NCI-H2227 treated with DMSO at 0.1 percent for 48 hours (cell line): ENCODE measurements around the gene ZDHHC14.

Experiments used
- DNase-seq: peaks from one replicate; lab custom pipeline; 2025; lab: John Stamatoyannopoulos, UW

ZDHHC14 gene

DNA sequence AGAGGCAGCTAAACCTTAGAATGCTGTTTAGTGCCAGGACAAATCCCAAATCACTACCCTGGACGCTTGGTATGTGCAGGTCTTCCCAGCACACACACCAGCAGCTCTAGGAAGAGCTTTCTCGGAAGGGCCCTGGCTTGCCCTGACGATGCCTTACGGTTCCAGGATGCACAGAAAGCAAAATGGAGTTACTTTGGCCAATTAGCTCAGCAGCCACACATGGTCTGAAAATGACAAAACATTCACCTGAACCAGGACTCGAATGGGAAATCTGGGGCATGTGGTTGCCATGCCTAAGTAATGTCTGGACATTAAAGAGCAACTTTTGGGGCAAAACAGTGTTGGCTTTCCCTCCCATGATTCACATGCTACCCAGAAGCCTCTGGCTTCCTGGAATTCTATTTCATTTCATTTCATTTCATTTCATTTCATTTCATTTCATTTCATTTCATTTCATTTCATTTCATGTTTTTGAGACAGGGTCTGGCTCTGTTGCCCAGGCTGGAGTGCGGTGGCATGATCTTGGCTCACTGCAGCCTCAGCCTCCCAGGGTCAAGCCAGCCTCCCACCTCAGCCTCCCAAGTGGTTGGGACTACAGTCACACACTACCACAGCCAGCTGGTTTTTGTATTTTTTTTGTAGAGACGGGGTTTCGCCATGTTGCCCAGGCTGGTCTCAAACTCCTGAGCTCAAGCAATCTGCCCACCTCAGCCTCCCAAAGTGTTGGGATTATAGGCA, 153.3 kb downstream of the ZDHHC14 start:
- DNase-seq, result no peak

DNA sequence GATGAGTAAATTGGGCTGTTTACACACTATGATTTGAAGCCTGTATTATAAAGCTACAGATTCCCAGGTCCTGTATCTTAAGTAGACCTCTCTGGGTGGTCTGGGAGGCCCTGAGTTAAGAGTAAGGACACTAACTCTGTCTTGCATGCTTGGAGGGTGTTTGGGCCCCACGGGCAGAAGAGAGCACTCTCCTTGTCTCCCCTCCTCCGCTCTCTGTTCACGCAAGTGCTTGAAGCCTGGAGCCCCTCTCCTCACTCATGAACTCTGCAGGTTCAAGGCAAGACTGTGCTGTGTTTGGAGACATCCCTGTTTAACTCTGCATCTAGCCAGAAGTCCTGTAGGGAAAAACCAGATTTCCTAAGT, 154.0 kb downstream of the ZDHHC14 start:
- DNase-seq, result no peak

DNA sequence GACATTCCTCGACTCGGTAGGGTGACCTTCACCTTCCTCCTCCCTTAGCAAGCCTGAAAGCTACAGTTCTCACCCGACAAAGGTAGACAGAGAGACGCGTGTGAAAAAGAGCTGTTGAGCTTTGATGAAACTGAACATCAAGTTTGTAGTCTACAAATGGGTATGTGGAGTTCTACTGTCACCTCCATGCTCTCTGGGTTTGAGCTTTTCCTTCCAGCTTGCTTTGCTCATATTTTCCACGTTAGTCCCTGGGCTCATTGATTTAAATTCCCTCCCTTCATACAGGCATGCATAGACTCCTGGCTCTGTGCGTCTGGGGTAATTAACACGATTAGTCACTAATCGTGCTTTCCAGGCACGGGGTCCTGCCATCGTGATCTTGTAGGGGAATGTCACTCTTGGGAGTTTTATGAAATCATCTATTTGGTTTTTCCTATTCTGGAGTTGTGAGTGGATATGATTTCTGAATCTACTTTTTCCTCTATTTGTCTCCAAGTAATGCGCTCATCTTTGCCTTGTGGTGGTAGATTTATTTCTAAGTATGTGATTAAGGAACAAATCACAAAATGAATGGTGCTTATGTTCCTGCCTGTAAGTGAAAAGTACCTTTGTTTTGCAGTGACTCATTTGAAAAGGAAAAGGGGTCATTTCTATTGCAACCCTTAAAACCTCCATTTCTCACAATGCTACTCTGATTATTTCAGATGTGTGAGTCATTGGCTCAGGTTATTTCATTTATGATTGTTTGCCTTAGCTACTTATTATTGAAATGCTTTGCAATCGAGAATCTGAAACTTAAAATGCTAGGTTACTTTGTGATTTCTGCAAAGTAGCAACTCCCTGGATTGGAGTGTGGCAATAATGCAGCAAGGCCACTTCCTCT, 154.6 kb downstream of the ZDHHC14 start:
- no peak for DNase-seq

DNA sequence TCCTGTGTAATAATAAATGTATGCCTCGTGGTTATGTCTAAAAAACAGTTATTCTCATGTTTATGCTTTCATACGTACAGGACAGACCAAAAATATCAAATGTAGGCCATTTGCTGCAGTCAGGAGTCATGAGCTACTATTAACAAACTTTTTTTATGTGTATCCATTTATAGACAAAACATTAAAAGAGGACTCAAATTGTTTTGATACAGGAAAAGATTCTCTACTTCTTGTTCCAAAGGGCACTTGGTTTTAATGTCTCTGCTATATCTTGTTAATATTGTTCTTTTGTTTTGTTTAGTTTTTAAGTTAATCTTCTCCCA, 155.2 kb downstream of the ZDHHC14 start:
- DNase-seq, result no peak

DNA sequence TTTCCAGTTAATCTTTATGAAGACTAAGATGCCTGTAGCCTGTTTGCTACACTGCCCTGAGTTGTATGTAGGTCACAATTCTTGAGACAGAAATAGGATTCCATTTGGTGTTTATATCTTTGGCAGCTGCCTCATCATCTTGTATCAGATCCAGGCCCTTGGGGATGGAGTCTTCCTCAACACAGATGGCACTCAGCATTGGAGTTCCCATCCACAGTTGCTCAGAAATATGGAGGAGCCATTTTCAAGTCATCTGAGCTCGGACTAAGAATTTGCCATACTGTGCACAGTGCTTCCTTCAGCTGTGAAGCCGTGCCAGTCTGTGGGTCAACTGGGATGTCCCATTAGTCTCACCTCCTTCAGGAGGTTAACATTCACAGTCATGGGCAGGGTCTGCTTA, 156.6 kb downstream of the ZDHHC14 start:
- no peak for DNase-seq

DNA sequence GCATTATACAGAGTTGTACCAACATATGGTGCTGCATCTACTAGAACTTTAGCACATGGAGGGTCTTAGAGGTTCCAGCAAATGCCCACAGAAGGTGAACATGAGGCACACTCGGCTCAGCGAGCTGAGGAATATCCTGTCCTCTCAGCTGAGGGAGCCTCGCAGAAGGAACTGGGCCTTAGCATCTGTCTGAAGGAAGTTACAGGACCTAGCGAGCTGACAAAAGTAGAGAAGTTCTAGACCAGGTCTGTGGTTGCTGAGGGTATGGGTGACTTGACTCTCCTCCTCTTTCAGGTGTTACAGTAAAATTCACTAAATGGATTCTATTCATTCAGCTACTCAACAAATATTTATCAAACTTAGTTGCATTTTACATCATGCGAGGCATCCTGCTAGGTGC, 157.2 kb downstream of the ZDHHC14 start:
- DNase-seq, result no peak

DNA sequence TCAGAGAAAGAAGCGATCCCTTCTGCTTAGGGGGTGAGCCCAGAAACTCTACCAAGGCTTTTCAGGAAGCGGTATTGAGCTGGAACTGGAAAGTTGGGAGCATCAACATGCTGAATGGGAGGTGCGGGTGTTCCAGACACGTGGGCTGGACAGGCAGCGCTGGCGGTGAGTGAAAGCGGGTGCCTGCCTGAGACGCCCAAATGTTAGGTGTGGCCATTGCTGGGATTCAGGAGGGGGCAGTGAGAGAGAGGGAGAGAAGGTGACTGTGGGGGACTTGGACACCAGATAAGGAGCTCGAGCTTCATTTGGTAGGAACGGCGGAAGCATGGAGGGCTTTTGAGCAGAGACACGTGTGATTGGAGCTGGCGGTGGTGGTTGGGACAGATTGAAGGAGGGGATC, 157.7 kb downstream of the ZDHHC14 start:
- no peak for DNase-seq

DNA sequence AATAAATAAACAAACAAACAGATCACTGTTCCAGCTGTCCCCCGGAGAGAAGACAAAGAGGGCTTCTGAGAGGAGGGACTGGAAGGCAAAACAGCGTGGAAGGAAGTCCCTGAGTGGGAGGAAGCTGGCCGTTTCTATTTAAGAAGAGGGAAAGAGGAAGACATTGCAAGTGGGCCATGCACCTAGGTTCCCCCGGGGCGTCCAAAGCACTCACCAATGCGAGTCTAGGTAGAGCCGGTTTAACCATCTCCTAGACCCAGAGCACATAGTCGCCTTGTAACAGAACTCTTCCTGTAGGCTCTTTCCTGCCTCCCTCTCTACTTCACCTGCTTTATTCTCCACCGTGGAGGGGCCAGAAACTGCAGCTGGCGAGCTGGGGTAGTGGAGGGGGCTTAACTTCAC, 158.4 kb downstream of the ZDHHC14 start:
- no peak for DNase-seq

DNA sequence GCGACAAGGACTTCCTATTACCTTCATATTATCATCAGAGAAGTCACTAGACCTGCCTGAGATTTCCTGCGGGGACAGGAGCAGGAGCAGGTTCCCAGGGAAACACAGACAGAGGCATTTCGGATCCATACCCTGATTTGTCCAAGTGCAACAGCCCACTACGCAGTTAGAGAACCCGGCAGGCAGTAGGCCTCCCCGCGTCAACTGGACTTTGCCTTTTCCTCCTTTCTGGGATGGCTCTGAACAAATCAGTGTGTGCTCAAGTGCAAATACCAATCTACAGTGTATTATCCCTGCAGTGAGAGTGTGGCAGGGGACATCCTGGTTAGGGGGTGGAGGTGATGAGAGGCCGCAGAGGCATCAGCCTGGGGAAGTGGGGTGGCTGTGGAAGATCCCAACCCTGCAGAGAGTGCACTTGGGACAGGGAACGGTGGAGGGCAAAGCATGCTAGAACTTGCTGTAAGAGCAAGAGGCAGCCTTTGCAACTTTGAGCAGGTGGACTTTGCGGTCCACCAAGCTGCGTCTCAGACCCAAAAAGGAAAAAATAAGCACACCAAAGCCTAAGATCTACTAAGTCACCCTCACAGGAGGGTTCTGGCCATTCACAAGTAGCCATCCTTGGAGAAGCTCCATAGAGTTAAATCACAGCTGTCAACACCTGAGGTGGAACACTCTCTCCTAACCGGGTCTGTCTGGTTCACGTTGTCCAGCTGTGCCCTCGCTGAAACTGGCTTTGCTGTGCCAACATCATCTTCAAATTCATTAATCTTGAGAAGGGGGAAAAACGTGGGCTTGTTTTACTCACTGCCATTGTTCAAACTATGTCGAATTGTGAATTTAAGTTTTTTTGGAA, 159.1 kb downstream of the ZDHHC14 start:
- no peak for DNase-seq

DNA sequence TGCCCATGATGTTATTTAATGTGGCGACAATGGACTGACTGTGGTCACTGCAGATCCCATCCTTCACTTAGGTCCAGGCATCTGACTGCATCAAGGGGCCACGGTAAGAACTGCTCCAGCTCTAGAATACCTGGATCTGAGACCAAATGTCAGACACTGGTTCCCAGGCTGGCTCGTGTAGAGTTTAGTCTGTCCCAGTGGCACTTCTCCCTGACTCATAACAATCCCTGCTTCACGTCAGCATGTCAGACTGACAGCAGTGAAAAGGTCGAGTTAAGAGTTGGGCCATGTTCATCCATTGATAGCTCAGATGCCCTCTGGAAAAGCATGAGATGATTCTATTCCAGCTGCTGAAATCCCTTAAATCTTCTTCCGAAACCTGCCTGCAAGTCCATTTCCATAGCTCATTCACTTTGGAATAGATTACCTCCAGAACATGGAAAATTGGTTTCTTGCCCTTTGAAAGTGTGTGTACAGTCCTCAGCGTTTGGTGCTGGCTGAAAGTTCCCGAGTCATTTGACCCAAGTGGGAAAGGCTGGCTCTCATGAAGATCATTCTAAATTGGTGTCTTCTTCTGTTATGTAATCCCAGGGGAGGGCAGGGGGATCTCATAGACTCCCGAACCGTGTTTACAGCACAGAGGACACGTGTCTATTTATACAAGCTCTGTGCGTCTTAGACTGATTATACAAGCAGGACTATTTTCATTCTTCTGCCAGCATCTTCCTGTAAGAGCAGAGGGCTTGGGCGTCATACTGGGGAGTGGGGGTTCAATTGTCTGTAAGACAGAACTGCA, 160.8 kb downstream of the ZDHHC14 start:
- DNase-seq, result no peak

DNA sequence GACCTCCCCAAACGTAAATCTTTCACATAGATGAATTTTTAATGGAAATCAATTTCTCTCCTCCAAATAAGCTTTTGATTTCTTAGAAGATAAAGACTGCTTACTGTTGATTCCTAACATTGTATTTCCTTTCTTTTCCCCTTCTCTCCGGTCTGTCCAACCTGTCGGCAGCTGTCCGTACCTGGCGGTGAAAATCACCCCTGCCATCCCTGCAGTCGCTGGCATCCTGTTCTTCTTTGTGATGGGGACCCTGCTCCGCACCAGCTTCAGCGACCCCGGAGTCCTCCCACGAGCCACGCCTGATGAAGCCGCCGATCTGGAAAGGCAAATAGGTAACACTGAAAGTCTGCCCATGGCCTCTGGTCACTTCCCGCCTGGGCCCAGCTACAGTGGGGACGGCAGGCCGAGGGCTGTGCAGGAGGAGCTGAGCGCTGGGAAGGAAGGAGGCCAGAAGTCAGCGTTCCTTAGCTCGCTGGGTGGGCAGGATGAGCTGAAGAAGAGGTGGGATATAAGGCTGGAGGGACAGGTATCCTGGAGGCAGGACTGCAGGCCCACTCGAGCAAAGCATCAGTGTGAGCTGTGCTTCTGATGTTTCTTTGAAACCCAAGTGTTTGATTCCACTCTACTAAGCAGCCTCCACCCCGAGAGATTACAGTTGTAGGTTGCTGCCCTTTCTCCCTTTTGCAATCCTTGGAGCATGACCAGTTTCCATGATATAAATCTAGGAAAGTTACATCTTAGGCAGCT, 161.6 kb downstream of the ZDHHC14 start:
- no peak for DNase-seq

DNA sequence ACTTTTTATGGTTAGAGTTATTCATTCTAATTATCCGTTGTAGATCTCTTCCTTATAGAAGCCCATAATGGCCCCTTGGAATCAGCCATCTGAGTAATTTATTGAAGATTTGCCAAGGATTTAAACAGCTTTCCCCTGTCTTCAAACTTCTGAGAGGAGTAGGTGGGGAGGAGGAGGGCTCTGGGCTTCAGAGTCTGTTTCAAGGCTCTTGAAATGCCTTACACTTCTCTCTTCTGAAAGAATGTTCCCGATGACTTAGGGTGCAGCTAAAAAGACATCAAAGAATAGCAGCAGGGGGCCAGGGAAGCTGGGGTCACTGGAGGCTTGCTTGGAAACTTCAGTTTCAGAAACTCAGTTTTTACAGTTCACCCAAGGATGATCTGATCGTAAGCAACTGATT, 165.3 kb downstream of the ZDHHC14 start:
- DNase-seq, result no peak

DNA sequence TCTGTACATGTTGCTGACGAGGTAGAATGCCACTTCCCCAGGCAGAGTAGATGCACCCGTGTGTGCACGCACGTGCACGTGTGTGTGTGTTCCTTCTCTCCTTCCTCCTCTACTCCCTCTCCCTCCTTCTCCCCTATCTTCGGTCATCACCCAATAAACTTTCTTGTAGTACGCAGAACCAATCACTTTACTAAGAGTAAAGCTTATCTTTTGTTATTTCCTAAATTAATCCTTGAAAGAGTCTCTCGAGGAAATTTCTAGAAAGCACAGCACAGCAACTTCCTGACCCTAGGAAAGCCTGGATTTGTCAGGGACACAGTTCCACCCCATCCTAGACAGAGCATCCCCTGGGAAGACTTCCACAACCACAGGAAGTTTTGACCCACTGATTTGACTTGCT, 166.1 kb downstream of the ZDHHC14 start:
- no peak for DNase-seq

DNA sequence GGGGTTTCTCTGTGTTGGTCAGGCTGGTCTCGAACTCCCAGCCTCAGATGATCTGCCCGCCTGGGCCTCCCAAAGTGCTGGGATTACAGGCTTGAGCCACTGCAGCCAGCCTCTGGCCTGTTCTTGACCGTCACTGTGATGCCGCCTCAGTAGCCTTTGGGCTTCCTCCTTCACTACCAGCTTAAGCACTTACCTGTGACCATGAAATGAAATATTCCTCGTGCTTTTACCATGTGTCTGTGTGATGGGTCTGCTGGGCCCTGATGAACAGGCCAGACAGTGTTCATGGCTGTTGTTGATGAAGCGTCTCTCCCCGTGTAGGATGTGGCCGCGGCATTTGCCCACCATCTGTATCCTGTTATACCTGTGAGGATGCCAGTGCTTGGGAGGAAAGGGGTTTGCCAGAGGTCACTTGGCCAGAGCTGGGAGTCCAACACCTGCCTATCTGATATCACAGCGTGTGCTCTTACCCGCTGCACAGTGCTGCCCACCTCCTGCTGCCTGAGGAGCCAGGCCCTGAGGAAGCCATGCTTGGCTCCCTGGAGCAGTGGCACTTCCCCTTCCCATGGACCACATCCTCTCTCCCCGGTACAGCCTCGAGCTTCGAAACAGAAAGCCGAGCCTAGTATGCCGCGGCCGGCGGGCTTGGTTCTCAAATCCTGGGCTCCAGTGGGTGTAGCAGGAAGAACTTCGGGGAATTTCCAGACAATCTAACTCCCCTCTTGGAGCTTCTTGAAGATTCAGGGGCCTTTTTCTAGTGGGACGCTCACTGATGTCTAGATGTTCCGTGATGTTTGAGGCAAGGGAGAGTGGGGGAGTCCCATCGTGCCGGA, 167.9 kb downstream of the ZDHHC14 start:
- DNase-seq, result no peak

DNA sequence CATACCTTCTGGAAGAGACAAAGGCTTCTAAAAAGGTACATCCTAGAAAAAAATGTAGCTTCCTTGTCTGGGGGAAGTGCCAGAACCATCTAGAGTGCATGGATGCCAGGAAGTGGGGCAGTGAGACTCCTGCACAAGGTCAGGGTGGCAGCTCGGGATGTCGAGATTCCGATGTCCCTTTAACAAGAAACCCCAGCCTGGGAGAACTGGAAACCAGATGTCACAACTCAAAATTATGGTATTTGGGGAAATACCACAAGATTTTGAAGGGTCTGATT, 168.4 kb downstream of the ZDHHC14 start:
- DNase-seq, result no peak

DNA sequence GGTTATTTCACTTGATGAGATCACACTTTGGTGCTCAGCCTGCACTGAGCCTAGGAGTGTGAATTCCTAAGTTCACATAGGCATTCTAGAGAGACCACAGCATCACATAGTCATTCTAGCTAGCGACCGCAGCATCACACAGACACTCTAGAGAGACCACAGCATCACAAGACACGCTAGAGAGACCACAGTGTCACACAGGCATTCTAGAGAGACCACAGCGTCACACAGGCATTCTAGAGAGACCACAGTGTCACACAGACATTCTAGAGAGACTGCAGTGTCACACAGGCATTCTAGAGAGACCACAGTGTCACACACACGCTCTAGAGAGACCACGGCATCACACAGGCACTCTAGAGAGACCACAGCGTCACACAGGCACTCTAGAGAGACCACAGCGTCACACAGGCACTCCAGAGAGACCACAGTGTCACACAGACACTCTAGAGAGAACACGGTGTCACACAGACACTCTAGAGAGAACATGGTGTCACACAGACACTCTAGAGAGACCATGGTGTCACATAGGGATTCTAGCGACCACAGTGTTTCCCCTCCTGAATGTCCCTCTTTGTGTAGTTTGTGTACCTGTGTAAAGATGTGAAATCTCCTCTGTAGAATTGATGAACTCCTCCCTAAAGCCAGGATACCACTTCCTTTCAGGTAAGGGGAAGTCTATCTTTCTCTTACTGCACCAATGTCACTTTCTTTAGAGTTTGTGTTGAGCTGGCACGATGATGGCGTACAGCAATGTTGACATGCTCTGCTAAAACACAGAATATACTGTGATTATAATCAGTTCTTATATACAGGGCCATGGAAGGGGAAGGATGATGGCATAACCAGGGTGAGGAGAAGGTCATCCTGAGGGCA, 169.4 kb downstream of the ZDHHC14 start:
- no peak for DNase-seq

DNA sequence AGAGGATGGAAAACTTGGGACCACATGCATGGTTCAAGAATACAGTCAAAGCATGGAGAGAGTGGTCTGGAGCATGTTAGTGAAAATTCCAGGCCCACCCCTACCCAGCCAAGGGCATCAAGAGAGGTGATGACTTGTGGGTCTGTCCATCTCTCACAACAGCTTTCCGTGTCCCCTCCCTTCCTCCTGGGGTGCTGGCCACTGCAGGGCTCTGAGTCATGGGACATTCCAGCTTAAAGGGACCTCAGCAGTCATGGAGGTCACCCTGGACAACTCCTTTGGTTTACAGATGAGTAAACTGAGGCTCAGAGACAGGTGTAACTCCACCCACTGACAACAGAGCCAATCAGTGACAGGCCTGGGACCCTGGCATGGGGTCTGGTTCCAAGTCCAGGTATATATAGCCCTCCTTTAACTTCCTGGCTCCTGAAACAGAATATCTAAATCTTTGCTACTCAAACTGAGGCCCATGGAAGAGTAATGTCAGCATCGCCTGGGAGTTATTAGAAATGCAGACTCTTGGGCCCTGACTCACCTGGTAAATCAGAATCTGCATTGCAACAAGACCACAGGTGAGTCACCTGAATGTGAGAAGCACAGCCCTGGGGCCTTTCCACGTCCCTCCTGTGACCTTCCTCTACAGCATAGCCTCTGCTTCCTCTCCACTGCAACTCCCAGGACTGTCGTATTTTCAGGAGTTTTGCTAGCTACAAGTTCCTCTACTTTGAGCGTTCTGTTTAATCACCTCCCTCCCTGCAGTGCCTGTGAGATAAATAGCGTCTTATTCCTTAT, 170.2 kb downstream of the ZDHHC14 start:
- DNase-seq, result no peak

DNA sequence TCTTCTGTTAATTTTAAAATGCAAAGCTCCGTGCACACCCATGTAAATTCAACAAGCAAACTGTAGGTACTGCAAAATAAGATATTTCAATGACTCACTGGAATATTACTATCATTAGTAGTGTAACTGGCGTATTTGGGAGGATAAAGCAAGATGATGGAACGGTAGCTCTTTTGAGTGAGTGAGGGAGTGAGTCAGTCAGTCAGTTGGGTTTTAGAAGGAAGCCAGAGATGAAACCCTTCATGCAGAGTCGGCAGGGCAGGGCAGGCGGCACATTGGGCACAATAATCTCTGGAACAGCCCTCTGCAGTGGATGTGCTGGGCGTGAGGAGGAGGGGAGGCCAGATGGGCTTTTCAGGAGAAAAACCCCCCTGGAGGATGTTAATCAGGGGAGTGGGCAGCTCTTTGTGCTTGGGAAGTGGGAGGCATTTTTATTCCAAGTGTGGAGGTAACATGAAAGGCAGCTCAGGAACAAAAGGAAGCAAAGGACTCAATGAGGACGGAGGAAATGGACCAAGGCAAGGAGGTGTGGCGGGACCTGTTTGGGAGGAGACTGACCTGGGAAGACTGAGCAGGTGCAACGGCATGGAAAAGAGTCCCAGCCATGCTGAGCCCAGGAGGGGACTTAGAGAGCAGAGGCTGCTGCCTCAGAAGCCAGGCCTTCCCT, 171.2 kb downstream of the ZDHHC14 start:
- DNase-seq, result no peak
